Measurements from ENCODE around the gene CCDC69. TPM values are rescaled to one million over a fixed set of nuclear protein-coding genes. Genes with fewer than 3 reads are reported as not detected.

The CCDC69 gene
- total RNA-seq, 1 experiment from 2014 or later: 5.1 TPM

GRCh38 chr5:151151793-151152192, 72.1 kb downstream of the CCDC69 start:
- no peaks in the 10 kb centered on the region; the same call in 1 of the 2 replicates for H3K36me3 ChIP-seq (ENCODE audit: control insufficient read depth, insufficient read depth, low read length)
- Mint-ChIP-seq H3K4me1 (ENCODE audit: low read depth, unreplicated experiment) (no peaks in the 10 kb centered on the region), H3K9me3 (ENCODE audit: unreplicated experiment) (no peaks in the 10 kb centered on the region), H3K27me3 (ENCODE audit: insufficient read depth, unreplicated experiment) (no peaks in the 10 kb centered on the region), H3K36me3 (ENCODE audit: insufficient read depth, unreplicated experiment) (peaks cover 5% of the 10 kb centered on the region), H3K27ac (ENCODE audit: unreplicated experiment) (no peak overlapping the region), H3K4me3 (ENCODE audit: unreplicated experiment) (no peak overlapping the region)
- intact Hi-C loops (cut with micrococcal nuclease; ENCODE audit: unreplicated experiment): no loop called here
- H3K9me3 ChIP-seq: no peaks in the 10 kb centered on the region
- no peaks in the 10 kb centered on the region for H3K27me3 ChIP-seq (replicated peaks; ENCODE audit: control insufficient read depth, insufficient read depth, low read length)
- CTCF ChIA-PET: no interaction called here
- DNase-seq: no peak
- no peak overlapping the region for H3K4me3 ChIP-seq (ENCODE audit: low read depth, low read length)
- POLR2A ChIA-PET: no interaction called here
- H3K4me1 ChIP-seq: peaks cover 26% of the 10 kb centered on the region
- BruUV-seq (replicated peaks): no TSS peak
- TF ChIP-seq CTCF (IDR thresholded peaks at IDR 0.05; ENCODE audit: insufficient read depth in 1 of 2, low read depth in 1 of 2, low read length in 1 of 2, severe bottlenecking in 1 of 2, unreplicated experiment in 1 of 2): no peak

- no peak overlapping the region for H3K27ac Mint-ChIP-seq (ENCODE audit: unreplicated experiment)
- POLR2A ChIA-PET: no interaction called here
- BruUV-seq (replicated peaks): no TSS peak
- Histone ChIP-seq H3K9me3 (no peaks in the 10 kb centered on the region), H3K36me3 (ENCODE audit: control insufficient read depth, insufficient read depth, low read length) (no peaks in the 10 kb centered on the region; the same call in 1 of the 2 replicates), H3K4me1 (peaks cover 21% of the 10 kb centered on the region), H3K4me3 (ENCODE audit: low read depth, low read length) (no peak overlapping the region), H3K27me3 (replicated peaks; ENCODE audit: control insufficient read depth, insufficient read depth, low read length) (no peaks in the 10 kb centered on the region)
- no peak for TF ChIP-seq CTCF (IDR thresholded peaks at IDR 0.05; ENCODE audit: insufficient read depth in 1 of 2, low read depth in 1 of 2, low read length in 1 of 2, severe bottlenecking in 1 of 2, unreplicated experiment in 1 of 2)
- DNase-seq: no peak
- CTCF ChIA-PET: interaction anchor here (0.9 to 2.0 kb wide), 3 partner anchors 14 to 25 kb away, joined by 4 to 6 read pairs (median 5); no protein-coding TSS in a partner anchor
- peaks cover 5% of the 10 kb centered on the region for H3K36me3 Mint-ChIP-seq (ENCODE audit: insufficient read depth, unreplicated experiment)
- no peaks in the 10 kb centered on the region for H3K4me1 Mint-ChIP-seq (ENCODE audit: low read depth, unreplicated experiment)
- no peaks in the 10 kb centered on the region for H3K27me3 Mint-ChIP-seq (ENCODE audit: insufficient read depth, unreplicated experiment)
- H3K9me3 Mint-ChIP-seq (ENCODE audit: unreplicated experiment): no peaks in the 10 kb centered on the region
- H3K4me3 Mint-ChIP-seq (ENCODE audit: unreplicated experiment): no peak overlapping the region
- intact Hi-C loops (cut with micrococcal nuclease; ENCODE audit: unreplicated experiment): no loop called here
Measured at GRCh38 chr5:151151263-151151660, 72.6 kb downstream of the CCDC69 start.

- no peak for TF ChIP-seq CTCF (IDR thresholded peaks at IDR 0.05; ENCODE audit: insufficient read depth in 1 of 2, low read depth in 1 of 2, low read length in 1 of 2, severe bottlenecking in 1 of 2, unreplicated experiment in 1 of 2)
- peak overlapping the region; percentile 39 for H3K27ac Mint-ChIP-seq (ENCODE audit: unreplicated experiment)
- Histone ChIP-seq H3K27me3 (replicated peaks; ENCODE audit: control insufficient read depth, insufficient read depth, low read length) (no peaks in the 10 kb centered on the region), H3K4me3 (ENCODE audit: low read depth, low read length) (no peak overlapping the region), H3K4me1 (peaks cover 15% of the 10 kb centered on the region), H3K36me3 (ENCODE audit: control insufficient read depth, insufficient read depth, low read length) (no peaks in the 10 kb centered on the region; the same call in 1 of the 2 replicates), H3K9me3 (no peaks in the 10 kb centered on the region)
- H3K4me1 Mint-ChIP-seq (ENCODE audit: low read depth, unreplicated experiment): no peaks in the 10 kb centered on the region
- H3K27me3 Mint-ChIP-seq (ENCODE audit: insufficient read depth, unreplicated experiment): no peaks in the 10 kb centered on the region
- DNase-seq: no peak
- no TSS peak for BruUV-seq (replicated peaks)
- ChIA-PET POLR2A (no interaction called here), CTCF (interaction anchor here (0.9 to 2.0 kb wide), 3 partner anchors 14 to 25 kb away, joined by 4 to 6 read pairs (median 5); no protein-coding TSS in a partner anchor)
- H3K9me3 Mint-ChIP-seq (ENCODE audit: unreplicated experiment): no peaks in the 10 kb centered on the region
- peaks cover 10% of the 10 kb centered on the region for H3K36me3 Mint-ChIP-seq (ENCODE audit: insufficient read depth, unreplicated experiment)
- intact Hi-C loops (cut with micrococcal nuclease; ENCODE audit: unreplicated experiment): no loop called here
- H3K4me3 Mint-ChIP-seq (ENCODE audit: unreplicated experiment): no peak overlapping the region
Measured at GRCh38 chr5:151150471-151151262, 73.2 kb downstream of the CCDC69 start.
